ENCODE results near the gene TLN1.

TLN1 gene

DNA sequence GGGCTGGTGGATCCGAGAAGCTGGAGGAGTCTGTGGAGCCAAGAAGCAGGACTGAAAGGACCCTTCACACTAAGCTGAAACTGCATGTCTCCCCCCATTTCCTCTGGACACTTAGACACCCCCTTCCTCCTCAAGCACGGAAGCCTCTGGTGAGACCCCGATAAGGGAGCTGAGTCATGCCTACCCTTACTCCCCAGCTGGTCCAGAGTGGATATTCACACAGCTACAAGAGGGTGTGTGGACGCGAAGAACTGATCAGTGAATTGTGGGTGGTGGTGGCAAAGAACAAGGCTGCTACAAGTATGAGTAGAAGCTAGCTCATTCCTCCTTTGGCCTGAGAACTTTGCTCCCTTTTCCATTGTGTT lies 4.3 kb downstream of the TLN1 start:
- no peak for DNase-seq

DNA sequence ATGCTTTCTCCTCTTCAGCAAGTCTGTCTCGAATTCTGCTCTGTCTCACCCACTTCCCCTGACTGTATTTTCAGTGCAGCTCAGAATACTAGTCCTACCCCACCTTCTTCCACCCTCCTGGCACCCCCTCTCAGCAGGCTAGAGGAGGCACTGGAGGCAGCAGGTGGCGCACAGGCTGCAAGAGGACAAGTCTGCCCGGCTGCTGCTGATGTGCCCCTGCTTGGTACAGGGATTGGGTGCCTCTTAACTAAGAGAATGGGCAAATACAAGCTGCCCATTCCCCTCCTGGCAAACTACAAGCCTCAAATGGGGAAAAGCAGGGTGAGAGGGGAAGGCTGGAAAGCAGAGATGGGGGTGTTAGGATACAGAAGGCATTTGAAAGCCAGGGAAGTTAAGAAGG lies 5.1 kb downstream of the TLN1 start:
- no peak for DNase-seq

DNA sequence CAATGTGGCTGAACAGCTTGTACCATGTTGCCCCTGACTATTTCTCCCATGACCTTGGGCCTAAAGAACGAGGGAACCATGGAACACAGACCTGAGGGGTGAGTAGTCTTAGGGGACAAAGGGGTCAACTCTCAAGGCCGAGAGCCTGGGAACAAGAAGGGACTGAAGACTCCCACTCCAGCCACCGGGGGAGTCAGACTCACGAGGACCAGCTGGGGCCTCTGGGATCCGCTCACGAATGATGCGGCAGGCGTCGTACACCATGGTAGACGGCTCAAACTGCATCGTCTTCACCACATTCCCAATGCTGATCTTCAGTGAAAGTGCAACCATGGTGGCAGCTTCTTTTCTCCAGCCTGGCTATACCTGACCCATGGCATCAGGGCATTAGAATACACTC lies 6.6 kb downstream of the TLN1 start:
- DNase-seq, result no peak

DNA sequence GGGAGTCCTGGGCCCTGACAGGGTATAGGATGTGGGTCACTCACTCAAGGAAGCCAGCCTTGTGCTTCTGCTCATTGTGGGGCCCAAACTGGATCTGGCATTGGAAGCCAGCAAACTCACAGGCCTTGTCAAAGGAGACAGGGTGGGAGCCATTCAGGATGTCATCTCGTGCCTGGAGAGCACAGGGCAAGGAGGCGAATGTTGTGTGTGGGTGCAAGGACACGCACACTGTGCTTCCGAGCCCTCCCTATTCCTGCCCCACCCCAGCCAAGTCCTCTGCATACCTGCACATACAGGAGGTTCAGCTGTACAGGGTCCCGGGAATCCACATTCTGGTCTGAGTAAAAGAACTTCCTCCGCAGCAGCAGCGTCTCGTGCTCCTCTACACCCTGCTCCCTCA lies 8.1 kb downstream of the TLN1 start:
- no peak for DNase-seq

DNA sequence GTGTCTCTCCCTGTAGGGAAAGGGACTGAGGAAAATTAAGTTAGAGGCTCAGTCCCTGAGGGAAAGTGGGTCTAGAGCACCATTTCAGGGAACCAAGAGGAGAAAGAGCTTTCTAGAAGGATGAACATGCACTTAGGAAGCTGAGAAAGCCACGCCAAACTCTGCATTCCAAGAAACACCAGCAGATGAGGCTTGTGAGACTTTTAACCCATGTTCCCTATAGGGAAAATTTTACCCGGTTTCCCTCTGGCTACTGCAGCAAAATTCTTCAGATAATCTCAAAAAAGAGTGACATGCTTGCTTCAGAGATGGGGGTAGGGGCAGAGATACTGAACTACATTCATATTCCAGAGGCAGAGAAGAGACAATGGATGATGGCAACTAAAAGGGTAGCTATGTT lies 8.6 kb downstream of the TLN1 start:
- no peak for DNase-seq

DNA sequence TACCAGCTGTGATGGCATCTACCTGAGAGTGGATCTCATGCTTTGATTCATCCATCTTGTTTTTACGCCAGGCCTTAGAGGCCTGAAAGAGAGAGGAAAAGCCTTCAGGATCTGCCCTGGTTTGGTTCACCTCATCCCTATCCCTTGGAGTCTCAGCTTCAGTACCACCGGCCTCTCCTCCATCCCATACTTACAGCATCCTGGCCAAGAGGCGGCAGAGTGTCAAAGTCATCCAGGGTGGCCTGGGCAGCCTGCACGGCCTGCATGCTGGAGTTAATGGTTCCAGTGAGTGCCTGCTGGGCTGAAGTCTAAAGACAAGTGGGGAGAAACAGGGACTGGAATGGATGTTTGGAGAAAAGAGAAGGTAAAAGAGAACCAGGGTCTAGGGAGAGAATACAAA lies 12.4 kb downstream of the TLN1 start:
- DNase-seq, result no peak

DNA sequence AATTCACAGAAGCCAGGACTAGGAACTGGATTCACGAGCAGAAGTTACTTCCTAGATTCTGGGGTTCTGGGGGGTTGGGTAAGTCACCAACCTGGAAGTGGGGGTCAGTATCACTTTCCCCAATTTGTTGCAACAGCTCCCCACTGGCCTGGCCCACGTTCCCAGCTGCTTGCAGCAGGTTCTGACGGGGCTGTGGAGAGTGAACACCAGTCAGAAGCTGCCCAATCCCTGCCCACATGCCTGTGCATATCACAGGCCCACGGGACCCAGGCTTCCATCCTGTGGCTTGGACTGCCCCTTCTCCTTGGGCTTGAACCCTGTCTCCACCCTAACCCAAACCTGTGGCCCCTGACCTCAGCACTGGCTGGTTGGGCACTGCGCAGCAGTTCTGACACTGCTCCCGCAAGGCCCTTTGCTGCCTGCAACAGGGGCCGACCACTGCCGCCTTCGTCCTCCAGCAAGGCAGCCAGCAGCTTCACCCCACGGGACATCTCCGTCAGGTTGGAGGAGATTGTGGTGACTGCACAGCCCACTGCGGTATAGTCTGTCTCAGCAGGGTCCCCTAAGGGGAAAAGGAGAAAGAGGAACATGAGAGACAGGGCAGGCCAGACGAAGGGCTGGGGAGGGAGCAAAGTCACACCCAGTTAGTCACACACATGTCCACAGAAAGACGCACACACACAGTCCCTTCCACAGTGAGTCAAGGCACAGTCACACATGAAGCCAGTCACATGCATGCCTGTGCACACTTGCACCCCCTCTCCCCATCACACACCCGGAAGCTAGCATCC lies 13.1 kb downstream of the TLN1 start:
- DNase-seq, result no peak

DNA sequence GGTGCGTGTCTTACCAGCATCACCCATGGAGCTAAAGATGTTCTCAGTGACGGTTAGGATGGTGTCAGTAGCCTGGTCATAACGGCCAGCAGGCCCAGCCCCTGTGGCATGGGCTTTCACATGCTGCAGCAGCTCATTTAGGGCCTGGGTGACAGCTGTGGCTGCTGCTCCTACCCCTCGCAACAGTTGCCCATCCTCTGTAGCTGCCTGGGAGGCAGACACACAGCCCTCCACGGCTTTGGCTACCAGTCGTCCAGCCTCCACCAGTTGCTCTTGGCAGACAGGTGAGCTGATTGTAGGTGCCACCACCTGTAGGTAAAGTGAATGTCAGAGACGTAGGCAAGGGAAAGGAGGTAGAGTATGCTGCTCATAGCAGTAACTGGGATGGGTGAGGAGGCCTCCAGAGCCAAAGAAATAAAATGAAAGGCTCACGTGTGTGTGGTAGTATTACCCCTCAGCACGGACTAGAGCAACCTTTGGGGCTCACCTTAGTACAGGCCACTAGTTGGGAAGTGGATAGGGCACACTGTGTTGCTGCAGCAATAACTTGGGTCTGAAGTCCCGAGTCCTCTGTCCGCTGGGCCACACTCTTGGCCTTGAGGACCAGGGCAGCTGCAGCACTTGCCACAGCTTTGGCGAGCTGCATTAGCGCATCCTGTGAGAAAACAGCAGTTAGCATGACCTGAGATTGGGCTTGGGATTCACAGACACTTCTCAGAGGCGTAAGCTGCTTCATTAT lies 14.7 kb downstream of the TLN1 start:
- DNase-seq, result no peak

DNA sequence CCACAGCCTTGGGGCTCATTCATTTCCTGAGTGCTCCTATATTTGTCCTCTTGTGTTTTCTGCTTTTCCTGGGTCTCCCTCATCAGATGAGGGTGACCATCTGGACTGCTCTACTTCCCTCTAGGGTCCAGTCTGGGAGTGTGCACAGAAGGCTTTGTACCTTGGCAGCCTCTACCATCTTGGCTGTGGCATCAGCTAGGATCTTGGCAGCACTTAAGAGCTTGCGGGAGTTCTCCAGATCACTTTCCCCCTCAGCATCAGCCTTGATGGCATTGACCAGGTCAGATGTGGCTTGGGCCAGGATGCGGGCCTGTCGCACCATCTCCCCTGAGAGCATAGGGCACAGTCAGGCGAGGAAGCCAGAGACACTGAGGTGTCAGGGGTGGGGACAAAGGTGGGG lies 15.8 kb downstream of the TLN1 start:
- no peak for DNase-seq

DNA sequence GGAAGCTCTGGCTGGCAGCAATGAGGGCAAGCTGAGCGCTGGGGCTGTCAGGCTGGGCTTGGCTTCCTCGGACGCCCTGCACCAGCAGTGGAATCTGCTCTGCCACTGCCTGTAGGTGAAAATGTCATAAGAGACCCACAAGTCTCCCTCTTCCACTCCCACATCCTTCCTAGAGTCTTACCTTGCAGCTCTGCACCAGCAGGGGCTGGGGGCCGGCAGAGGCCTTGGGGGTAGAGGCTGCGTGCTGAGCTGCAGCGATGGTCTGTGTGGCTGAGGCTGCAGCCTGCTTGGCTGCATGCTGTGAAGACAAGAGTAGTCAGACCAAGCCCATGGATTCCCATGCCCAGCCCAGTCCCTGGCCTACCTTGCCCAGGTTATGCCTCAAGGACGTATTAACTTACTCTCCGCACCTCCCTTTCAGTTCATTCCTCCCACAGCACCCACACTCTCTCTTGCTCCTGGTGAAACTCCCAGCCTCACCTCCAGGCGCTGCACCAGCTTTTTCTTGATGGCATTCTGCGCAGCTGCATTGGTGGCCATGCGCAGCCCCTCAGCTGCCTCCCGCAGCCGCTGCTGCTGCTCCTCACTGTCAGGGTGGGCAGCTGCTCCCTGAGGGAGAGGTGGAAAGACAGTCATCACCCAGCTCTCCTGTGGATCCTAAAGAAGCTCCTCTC lies 17.3 kb downstream of the TLN1 start:
- DNase-seq, result no peak

DNA sequence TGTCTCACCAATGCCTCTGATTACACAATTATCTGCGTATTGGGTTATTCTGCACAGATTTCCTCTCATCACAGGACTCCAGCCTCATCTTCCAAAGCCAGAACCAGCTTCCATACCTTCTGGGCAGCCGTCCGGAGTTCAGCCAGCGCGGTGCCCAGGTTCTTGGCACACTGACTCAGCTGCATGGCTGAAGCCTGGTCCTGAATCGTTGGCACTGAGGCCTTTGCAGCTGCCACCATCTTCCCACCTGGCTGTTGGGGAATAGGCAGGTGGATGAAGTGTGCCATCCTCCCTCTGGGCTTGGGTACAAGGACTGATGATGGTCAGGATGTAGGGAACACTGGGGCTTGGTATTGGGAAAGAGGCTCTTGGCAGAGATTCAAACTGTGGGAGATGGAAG lies 17.9 kb downstream of the TLN1 start:
- no peak for DNase-seq

DNA sequence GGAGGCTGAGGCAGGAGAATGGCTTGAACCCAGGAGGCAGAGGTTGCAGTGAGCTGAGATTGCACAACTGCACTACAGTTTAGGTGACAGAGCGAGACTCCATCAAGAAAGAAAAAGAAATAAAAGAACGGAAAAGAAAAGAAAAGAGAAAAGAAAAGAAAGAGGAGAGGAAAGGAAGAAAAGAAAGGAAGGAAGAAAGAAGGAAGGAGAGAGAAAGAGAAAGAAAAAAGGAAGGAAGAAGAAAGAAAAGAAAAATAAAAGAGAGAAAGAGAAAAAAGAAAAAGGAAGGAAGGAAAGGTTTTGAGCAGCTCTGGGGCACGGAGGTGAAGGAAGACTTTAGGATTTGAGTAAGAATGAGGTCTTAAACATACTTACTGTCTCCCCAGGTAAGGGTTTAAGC lies 18.4 kb downstream of the TLN1 start:
- DNase-seq, result no peak

DNA sequence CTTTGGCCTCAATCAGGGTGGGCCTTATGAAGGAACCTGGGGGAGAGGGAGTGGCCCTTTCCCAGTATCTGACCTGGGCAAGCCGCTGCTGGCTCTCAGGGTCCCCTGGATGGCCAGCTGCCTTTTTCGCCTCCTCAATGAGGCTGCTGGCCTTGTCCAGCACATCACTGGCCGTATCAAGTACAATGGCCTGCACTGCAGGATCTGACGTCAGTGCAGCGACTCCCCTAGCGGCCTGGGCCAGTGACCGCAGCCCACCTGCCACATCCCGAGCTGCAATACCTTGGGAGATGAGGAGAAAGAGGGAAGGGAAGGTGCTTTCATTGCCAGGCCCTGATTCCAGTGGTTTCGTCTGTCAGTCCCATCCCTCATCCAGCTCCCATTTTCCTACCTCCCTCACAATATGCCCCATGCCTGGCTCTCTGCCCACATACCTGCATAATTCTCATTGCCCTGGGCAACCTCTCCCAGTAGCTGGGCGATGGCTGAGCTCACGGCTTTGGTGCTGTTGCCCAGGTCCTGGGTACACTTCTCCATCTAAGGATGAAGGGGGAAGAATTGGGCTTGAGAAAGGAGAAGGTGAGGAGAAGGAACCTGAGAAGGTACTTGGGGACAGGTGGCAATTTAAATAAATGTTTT lies 19.1 kb downstream of the TLN1 start:
- no peak for DNase-seq

DNA sequence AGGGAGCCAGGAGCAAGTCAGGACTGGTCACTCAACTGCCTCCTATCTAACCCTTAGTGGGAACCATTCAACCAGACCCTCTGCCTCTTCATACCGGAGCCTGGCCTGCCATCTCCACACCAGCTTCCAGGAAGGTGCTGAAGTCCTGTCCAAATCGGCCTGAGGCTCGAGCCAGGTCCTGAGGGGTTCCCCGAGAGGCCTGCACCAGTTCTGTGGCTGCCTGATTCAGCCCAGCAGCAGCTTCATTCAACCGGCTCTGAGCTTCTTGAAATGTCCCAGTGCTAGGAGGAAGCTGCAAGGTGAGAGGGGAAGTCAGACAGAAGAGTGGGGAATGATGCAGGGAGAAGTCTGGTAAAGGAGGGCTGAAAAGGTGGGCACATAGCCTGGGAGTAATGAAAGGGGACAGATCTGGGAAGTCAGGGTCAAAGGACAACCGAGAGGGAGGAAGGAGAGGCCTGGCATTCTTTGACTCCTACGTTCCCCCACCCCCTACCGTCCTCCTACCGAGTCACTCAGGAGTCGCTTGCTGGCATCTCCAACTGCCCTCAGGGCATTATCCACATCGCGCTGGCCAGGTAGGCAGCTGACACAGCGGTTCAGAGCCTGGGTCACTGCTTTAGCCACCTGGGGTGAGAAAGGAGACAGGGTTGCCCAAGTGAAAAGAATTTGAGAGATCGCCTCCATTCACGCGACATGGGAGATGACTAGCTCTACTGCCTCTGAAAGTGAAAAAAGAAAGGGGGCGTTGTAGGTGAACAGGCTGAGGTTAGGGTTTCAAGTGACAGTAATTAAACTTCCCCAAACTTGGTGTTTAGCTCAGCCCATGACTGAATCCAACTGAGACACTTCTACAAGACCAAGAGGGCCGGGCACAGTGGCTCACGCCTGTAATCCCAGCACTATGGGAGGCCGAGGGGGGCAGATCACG lies 20.2 kb downstream of the TLN1 start:
- DNase-seq, result no peak

DNA sequence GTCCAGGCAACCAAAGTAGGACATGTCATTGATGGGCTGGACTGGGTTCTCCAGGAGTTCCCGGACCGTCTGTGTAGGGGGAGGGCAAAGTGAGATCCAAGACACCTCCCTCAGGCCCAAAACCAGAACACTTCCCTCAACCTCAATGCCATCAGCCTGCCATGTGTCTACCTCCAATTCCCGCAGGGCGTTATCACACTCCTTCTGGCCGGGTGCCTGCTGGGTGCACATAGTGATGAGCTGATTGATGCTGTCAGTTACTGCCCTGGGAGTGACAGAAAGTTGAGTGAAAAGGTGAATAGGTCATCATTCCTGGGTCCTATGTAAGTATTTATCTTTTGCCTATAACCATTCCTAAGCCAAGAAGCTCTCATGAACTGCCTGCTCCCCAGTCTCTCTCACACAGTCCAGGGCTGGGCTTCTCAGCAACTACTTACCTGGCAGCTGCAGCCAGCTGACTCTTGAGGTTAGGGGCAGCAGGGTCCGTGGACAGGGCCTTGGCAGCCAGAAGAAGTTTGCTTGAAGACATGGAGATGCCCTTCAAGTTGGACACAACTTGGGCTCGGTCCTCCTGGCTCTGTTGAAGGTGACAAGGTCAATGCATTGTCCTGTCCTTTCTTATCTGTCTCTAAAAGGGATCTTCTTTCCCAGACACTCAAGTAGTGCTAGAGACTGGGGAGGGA lies 21.0 kb downstream of the TLN1 start:
- no peak for DNase-seq

DNA sequence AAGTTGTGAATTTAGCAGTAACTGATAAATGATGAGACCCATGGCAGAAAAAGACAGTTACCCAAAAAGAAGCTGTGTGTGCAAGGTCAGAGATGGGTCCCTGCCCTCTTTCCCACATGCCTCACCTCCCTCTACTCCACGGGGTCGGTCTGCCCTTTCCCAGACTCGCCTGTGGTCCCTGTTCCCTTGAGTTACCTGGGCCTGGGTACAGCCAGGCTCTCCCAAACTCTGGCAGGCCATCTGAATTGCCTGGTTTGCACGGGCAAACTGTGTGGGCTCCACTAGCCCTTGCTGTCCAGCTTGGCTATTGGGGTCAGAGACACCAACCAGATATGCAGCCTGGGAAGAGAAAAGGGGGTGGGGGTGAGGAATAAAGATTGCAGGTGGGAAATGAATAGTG lies 23.8 kb downstream of the TLN1 start:
- DNase-seq, result no peak

DNA sequence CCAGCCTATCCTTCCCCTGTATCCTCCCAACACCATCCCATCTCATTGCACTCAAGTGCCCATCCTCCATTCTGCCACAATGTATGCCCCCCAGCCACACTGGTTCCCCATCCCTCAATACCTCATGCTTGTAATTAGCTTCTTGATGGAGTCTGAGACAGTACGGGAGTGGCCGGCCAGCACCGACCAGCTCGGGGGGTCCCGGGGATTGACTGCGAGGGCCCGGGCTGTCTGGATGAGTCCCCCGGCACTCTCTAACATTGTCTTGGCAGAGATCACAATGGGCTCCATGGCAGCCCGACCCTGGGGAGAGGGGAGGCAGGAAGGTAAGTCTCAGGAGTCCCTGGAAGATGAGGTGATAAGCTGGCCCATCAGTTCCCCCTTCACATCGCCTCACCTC lies 25.0 kb downstream of the TLN1 start:
- no peak for DNase-seq

DNA sequence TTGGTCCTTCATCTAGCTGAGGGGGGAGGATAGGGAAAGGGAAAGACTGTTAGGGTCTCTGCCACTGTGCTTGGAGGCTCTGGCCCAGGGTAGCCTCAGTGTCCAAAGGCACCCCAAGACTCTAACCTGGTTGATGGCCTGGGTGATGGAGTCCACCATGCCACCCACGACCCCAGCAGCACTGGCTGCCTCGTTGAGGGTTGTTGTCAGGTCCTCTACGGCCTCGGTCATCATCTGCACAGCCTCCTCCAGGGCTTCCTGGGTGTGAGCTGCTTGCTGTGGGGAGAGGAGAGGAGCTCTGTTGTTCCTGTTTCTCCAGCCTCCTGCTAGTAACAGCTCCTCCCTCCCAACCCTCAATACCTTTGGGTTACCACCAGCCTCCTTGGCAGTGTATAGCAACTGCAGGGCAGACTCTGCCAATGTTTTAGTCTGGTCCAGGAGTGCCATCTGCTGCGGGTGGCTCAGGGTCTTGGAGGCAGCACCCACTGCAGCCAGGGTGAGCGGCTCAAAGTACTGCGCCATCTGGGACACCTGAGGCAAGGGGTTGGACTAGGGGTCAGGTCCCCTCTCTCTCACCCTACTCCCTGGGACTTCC lies 26.1 kb downstream of the TLN1 start:
- DNase-seq, result no peak

DNA sequence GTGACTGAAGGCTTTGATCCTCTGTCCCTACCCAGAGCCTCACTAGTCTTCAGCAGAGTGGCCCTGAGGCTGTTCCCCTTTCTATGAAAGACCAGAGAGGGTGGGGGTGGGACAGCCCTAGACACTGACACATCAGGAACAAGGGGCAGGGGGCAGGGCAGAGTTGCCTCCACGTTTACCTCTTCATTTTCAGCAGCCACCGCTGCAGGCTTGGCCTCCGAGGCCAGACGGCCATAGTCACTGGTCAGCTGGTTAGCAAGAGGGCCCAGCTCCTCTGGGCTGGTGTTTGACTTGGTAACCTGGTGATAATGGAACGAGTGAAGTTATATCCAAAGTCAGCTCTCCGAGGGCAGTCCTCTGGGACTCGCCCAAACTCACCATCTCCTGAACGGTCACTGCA lies 26.6 kb downstream of the TLN1 start:
- DNase-seq, result no peak

DNA sequence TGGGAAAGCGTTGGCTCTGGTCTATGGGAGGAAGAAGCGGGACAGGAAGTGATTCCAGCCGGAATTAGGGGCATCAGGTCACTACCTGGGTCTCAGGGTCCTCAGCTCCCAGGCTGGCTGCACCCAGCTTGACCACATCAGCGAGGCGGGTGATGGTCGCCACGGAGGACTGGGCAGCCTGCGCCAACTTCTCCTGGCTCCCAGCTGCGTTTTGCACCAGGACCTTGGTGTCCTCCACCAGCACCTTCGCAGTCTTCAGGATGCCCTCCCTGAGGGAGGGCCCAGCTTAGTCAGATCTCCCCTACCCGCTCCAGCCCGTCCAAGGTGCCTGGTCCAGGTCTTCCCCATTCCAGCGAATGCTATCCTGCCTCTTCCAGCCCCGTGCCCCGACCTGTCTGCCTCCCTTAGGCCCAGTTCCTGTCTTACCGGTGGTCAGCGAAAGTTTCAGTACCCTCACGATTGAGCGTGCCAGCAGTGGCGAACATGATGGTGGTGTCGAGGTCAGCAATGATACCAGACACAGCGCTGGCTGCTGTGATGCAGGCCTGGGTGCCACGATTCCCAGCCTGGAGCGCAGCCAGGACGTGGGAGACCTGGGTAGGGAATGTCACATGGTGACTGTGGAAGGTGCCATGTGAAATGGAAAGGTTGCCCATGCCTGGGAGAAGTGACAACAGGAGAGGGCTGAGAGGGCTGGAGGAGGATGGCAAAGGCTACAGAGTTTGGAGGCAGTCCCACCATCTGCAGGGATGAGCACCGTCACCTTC lies 27.9 kb downstream of the TLN1 start:
- DNase-seq, result no peak

DNA sequence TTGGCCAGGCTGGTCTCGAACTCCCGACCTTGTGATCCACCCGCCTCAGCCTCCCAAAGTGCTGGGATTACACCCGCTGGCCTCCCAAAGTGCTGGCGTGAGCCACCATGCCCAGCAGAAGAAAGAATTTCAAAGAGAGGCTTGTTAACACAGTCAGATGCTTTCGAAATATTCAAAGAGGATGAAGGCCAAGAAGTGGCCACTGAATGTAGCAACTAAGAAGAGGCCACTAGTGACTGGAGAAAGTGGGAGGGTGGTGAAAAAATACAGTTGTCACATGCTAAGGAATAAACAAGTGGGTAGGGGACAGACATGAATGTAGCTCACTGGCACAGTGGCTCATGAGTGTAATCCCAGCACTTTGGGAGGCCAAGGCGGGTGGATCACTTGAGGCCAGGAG lies 29.3 kb downstream of the TLN1 start:
- DNase-seq, result no peak
